Stimulated activated CD8-positive, alpha-beta memory T cell treated with anti-CD3 and anti-CD28 coated beads, Interleukin-7, amount 100 ng/mL, for 48 hours (primary cell): ENCODE results near the gene PPARG.
A peak's percentile ranks its signal among the peaks of the same experiment; 100 is the strongest.

Experiments
- DNase-seq, 2 donors: peaks; one replicate each; pipeline ENCODE4 v3.0.0-alpha.2; 2020; ENCODE audit warnings: low read depth in 1 of 2; ENCODE audit errors: extremely low read depth in 1 of 2

The PPARG gene

GRCh38 chr3:12339701-12340480 lies 51.0 kb downstream of the PPARG start:
- DNase-seq, result no peak

DNA sequence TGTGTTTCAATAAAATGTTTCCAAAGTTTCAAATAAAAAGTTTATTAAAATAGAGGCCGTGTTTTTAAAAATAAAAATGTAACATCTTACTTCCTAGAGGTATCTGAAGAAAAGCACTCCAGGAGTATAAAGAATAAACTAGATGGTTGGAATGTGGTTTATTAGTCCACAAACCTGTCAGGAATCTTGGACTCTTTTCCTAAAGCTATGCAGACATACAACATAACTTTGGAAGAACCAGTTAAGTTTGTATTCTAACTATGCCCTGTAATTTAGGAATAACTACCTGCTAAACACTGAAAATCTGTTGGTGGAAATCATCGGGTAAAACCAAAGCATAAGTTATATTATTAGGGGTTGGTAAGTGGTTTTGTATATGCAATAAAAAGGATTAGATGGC lies 51.6 kb downstream of the PPARG start:
- DNase-seq, result no peak

- no peak for DNase-seq
These were observed 53.3 kb downstream of the PPARG start for GRCh38 chr3:12342151-12342550.

DNA sequence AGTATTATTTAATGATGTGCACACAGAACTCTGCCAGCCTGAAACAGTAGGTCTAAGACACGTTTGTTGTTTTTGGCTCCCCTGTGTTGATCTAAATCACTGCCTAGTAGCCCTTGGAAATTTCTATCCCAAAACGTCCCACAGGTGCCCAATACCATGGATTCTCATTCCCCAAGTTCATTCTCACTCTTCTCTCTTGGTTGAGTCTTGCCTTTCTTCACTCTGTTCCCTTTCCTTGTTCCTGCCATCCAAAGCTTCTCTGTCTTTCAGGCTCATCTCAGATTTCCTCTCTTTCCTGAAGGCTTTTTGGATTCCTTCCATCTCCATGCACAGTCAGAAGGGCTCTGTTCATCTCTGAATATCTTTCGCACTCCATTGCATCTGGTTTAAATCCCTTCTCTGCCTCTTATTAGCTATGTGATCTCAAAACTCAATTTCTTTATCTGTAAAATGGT lies 54.2 kb downstream of the PPARG start:
- DNase-seq, result no peak

GRCh38 chr3:12345141-12345561 lies 56.3 kb downstream of the PPARG start:
- DNase-seq, result no peak

DNA sequence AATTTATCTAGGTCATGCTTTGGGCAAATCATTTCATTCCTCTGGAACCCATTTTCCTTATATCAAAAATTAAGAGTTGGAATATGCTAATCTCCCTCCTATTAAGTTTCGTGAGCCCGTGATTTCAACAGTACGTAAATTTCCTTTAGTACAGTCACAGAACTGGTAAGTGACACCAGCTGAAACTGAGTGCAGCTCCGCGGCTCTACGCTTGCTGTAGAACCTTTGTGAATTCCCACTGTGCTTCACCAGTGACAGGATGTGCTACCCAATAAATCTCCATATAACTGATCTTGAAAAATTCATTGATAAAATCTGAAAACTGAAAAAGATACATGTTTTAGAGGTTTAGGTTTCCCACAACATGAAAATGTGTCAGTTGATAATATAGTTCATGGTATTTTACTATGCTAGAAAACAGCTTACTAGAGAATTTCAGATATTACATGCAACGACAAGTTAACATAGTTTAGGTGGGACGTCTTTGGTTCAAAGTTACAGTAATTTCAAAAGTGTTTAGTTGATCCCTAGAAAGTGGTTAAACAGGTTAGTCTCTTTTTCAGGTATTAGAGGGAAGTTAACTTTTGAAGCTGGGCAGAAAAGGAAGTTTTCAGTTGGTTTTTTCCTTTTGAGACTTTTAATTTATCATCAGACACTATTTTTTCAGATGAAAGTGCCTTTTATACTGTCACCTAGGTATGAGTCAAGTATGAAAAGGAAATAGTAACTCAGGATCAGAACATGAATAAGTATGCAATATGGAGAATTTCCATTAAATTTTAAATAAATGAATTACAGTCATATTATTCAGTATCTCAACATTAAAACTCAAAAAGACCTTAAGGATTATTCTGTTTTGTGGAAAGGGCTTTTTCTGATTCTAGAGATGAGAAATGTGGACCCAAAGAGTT lies 57.0 kb downstream of the PPARG start:
- DNase-seq, result peak in 1 of 2 donors; percentile 3

GRCh38 chr3:12347301-12347700 lies 58.4 kb downstream of the PPARG start:
- no peak for DNase-seq

DNA sequence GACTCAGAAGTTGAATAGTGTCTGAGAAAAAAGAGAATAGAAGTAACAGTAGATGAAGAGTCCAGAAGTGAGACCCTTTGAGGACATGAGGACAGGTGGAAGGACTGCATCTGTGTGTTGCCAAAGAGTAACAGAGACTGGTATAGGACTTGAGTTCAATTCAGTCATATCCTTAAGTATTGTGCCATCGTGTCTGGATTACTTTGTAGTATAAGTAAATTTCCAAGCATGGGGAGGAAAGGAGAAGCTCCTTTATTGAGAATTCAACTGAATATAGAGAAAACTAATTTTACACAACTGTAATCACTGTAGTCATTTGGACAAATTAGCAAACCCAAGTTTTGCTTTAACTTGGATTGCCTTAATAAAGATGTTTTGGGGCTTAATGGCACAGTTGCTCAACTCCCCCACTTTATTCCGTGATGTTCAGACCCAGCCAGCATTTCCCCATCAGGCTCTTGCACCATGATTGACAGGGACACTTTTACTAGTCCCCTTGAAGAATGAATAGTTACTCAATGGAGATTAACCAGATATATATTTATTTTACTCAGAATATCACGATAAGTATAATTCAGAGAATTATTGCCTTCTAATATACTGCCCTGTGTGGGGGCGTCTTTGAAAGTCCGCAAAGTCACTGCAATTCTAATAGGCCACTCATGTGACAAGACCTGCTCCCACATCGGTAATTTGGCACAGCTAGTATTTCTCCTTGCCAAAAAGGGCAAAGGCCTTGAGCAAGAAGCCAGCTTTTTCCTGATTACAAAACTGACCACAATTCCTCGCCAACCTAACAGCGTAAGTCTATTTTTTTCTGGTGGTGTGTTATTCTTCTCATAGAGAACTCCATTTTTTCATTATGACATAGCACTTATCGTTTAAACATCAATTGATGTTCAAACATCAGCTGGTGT lies 61.3 kb downstream of the PPARG start:
- no peak for DNase-seq

DNA sequence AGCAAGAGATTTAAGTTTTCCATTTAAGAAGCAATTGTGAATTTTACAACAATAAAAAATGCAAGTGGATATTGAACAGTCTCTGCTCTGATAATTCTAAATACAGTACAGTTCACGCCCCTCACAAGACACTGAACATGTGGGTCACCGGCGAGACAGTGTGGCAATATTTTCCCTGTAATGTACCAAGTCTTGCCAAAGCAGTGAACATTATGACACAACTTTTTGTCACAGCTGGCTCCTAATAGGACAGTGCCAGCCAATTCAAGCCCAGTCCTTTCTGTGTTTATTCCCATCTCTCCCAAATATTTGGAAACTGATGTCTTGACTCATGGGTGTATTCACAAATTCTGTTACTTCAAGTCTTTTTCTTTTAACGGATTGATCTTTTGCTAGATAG lies 62.3 kb downstream of the PPARG start:
- no peak for DNase-seq

GRCh38 chr3:12352253-12352652 lies 63.4 kb downstream of the PPARG start:
- DNase-seq, result no peak

DNA sequence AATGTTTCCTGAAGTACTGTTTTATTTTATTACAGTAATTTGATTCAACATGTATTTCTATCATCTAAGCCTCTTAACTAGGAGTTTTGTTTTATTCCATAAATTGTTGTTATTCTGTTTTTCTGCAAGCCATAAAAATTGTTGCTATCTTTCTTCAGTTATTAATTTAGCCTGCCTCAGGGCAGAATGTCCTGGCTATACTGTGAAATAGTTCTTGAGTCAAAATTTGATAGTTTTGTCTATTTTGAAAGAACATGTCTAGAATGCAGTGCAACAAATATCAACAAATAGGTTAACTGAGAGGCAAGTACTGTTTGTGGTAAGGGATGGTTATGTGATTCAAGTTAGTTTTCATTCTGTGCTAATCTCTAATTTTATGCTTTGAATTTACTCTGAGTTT lies 63.9 kb downstream of the PPARG start:
- no peak for DNase-seq

GRCh38 chr3:12353796-12354525 lies 65.1 kb downstream of the PPARG start:
- DNase-seq, result no peak

- DNase-seq, result no peak
These were observed 67.3 kb downstream of the PPARG start for GRCh38 chr3:12356175-12356574.

- DNase-seq, result no peak
These were observed 68.1 kb downstream of the PPARG start for GRCh38 chr3:12356996-12357395.

DNA sequence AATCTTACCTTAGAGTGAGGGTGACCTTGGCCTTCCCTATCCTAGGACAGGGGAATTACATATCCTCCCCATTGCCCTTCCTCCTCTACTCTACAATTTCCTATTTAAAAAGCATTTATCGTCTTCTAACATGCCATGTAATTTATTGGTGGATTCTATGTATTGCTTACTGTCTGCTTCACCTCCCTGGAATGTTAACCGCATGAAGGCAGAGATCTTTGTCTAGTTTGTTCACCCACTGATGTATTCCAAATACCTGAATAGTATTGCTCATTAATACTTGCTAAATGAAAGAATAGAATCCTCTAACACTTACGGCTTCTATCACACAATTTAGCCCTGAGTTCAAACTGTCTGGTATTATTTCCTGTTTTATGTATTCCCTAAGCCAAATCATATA lies 68.6 kb downstream of the PPARG start:
- no peak for DNase-seq

DNA sequence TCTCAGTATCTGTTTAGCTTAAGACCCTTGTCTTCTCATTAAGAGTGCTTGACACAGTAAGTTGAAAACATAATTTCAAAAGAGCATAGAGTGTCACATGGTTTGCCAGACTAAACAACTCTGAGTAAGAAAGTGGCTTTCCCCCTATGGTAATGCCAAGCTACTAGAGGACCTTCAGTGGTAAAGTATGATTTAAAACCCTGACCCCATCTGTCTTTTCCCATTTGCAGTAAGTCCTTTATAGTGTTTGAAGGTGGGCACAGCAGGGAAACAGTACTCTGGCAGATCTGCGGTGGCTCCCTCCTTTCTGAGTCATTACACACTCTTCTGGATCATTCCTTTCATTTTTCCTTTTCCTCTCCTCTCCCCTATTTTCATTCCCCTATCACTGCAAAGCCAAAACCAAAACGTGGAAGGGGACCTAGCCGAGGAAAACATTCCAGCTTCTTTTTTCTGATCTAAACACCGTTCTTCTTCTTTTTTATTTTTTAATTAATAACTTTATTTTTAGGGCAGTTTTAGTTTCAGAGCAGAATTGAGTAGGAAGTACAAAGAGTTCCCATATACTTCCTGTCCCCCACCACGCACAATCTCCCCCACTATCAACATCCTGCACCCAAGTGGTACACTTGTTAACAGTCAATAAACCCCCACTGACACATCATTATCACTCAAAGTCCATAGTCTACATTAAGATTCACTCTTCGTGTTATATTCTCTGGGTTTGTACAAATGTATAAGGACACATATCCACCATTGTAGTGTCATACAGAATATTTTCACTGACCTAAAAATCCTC lies 74.7 kb downstream of the PPARG start:
- DNase-seq, result no peak

GRCh38 chr3:12367346-12367745 lies 78.5 kb downstream of the PPARG start:
- no peak for DNase-seq

DNA sequence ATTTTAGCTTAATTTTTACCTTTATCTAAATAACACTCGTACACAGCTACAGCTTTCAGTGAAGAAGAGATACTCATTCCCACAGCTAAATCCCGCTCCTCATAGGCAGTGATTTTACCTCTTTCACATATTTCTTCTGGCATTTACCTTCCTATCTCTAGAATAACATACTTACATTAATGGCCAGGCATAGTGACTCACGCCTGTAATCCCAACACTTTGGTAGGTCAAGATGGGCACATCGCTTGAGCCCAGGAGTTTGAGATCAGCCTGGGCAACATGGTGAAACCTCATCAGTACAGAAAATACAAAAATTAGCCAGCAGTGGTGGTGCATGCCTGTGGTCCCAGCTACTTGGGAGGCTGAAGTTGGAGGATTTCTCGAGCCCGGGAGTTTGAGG lies 80.2 kb downstream of the PPARG start:
- no peak for DNase-seq

GRCh38 chr3:12369598-12369997 lies 80.7 kb downstream of the PPARG start:
- DNase-seq, result no peak
